ENCODE measurements around the gene KMT2E. TPM values are rescaled to one million over a fixed set of nuclear protein-coding genes. Genes with fewer than 3 reads are reported as not detected.

KMT2E gene
- total RNA-seq, 1 experiment from 2014 or later = 38.2 TPM

DNA sequence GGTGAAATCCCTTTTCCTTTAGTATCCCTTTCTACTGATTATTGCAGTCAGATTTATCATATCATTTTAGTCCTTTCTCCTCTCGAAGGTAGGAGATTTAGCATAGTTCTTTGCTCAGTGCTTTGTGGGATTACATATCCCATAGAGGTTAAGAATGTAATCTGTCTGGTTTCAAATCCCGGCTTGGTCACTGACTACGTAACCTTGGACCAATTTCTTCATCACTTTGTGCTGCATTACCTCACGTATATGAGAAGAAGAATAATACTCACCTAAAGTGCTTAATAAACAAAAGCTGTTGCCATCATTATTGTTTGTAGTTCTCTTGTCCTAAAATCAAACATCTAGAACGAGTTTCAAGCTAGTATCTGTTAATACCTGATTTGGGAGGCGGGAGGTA, 74.0 kb downstream of the KMT2E start:
- Histone ChIP-seq H3K4me2 (ENCODE audit: insufficient read depth, insufficient read length, low read length) (no peak overlapping the region), H3K27ac (ENCODE audit: insufficient read length, low read depth, low read length) (no peak overlapping the region), H3K56ac (ENCODE audit: insufficient read length, low read depth, low read length) (no peak overlapping the region), H4K8ac (replicated peaks; ENCODE audit: insufficient read length, low read depth, low read length) (no peak overlapping the region), H4K5ac (ENCODE audit: insufficient read length, low read depth, low read length) (no peak overlapping the region), H3K23ac (ENCODE audit: insufficient read length, low read depth, low read length) (no peak overlapping the region), H2BK20ac (ENCODE audit: low read depth, low read length, poor library complexity, severe bottlenecking) (no peak overlapping the region), H4K20me1 (ENCODE audit: control insufficient read depth, insufficient read depth, insufficient read length) (no peaks in the 10 kb centered on the region), H3K79me2 (ENCODE audit: insufficient read depth, low read length) (no peaks in the 10 kb centered on the region), H3K79me1 (ENCODE audit: insufficient read depth, low read depth, low read length, poor library complexity, severe bottlenecking) (no peaks in the 10 kb centered on the region), H3K9ac (ENCODE audit: extremely low read depth, insufficient read length, low read length) (no peak overlapping the region), H3K18ac (ENCODE audit: insufficient read length, low read depth, low read length) (no peak overlapping the region), H4K91ac (ENCODE audit: insufficient read length, low read depth, low read length) (no peak overlapping the region), H3K27me3 (ENCODE audit: insufficient read depth, low read length) (no peaks in the 10 kb centered on the region), H2AK5ac (ENCODE audit: insufficient read length, low read length) (no peak overlapping the region), H2AFZ (ENCODE audit: low read length) (no peak overlapping the region), H2BK12ac (ENCODE audit: insufficient read length, low read depth, low read length) (no peak overlapping the region), H2BK120ac (ENCODE audit: low read depth, low read length, poor library complexity, severe bottlenecking) (no peak overlapping the region), H2BK15ac (ENCODE audit: low read depth, low read length) (no peak overlapping the region), H3K9me3 (ENCODE audit: control insufficient read depth, low read depth, low read length) (no peaks in the 10 kb centered on the region), H3K14ac (ENCODE audit: insufficient read depth, low read length) (no peak overlapping the region), H2BK5ac (ENCODE audit: insufficient read length, low read length) (no peak overlapping the region), H3T11ph (ENCODE audit: low read length) (no peak overlapping the region), H3K23me2 (ENCODE audit: insufficient read length, low read depth, low read length, poor library complexity, severe bottlenecking) (no peaks in the 10 kb centered on the region), H3K4me1 (ENCODE audit: insufficient read depth, low read length) (no peaks in the 10 kb centered on the region), H3K4ac (ENCODE audit: low read depth, low read length) (no peak overlapping the region)
- DNase-seq = no peak
- Mint-ChIP-seq H3K36me3 (ENCODE audit: insufficient read depth in 1 of 3, low read depth in 3 of 3) (peaks cover 27 to 62% (median 48%) of the 10 kb centered on the region in 3 experiments; a peak in 6 of 7 replicates), H3K4me1 (no peaks in the 10 kb centered on the region), H3K27ac (no peak overlapping the region), H3K27me3 (ENCODE audit: low read depth) (no peaks in the 10 kb centered on the region), H3K4me3 (no peak overlapping the region), H3K9me3 (no peaks in the 10 kb centered on the region)
- TF ChIP-seq, protein P1, sequence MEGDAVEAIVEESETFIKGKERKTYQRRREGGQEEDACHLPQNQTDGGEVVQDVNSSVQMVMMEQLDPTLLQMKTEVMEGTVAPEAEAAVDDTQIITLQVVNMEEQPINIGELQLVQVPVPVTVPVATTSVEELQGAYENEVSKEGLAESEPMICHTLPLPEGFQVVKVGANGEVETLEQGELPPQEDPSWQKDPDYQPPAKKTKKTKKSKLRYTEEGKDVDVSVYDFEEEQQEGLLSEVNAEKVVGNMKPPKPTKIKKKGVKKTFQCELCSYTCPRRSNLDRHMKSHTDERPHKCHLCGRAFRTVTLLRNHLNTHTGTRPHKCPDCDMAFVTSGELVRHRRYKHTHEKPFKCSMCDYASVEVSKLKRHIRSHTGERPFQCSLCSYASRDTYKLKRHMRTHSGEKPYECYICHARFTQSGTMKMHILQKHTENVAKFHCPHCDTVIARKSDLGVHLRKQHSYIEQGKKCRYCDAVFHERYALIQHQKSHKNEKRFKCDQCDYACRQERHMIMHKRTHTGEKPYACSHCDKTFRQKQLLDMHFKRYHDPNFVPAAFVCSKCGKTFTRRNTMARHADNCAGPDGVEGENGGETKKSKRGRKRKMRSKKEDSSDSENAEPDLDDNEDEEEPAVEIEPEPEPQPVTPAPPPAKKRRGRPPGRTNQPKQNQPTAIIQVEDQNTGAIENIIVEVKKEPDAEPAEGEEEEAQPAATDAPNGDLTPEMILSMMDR (conservative IDR thresholded peaks at IDR 0.05) = no peak
- no CpG with 5 or more reads among the region's 6 CpGs for WGBS (ENCODE audit: extremely low coverage, insufficient read length, low lambda C conversion rate)
